Erythroblast (primary cell): ENCODE measurements around the gene SLC24A2.

Experiments used
- GATA1 ChIP-seq: IDR thresholded peaks from 2 replicates; pipeline ENCODE4 v1.6.1; 2011; ENCODE audit warnings: low read depth, mild to moderate bottlenecking, control low read depth, low read length, moderate library complexity
- POLR2A ChIP-seq: IDR thresholded peaks from 2 replicates; pipeline ENCODE4 v1.6.1; 2011; ENCODE audit warnings: mild to moderate bottlenecking, low read length

DNA sequence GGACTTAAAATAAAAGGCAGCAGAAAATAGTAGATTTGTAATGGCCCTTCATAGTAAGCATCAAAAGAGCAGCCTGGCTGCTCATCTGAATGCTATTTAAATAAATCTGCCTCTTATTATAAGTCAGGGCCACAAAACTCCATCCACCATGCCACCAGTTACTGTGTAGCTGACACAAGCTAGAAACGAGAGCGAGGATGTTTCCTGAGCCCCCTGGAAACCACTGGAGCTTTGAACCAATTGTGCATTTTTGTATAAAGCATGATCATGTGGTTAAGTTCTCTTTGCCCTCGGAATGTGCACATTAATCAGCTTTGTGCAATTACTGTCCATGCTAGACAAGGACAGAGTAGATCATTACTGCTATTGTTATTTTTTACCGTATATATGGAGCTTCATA lies 17.4 kb downstream of the SLC24A2 start:
- no peak for TF ChIP-seq POLR2A
- no peak for TF ChIP-seq GATA1
